ENCODE measurements around the gene KCNG1. TPM values are rescaled to one million over a fixed set of nuclear protein-coding genes. Genes with fewer than 3 reads are reported as not detected.

Gene KCNG1
- total and polyA plus RNA-seq, 2 of the 13 experiments (the other 11 are each of a cell fraction or from before 2014, with no cell fraction given) = not detected

DNA sequence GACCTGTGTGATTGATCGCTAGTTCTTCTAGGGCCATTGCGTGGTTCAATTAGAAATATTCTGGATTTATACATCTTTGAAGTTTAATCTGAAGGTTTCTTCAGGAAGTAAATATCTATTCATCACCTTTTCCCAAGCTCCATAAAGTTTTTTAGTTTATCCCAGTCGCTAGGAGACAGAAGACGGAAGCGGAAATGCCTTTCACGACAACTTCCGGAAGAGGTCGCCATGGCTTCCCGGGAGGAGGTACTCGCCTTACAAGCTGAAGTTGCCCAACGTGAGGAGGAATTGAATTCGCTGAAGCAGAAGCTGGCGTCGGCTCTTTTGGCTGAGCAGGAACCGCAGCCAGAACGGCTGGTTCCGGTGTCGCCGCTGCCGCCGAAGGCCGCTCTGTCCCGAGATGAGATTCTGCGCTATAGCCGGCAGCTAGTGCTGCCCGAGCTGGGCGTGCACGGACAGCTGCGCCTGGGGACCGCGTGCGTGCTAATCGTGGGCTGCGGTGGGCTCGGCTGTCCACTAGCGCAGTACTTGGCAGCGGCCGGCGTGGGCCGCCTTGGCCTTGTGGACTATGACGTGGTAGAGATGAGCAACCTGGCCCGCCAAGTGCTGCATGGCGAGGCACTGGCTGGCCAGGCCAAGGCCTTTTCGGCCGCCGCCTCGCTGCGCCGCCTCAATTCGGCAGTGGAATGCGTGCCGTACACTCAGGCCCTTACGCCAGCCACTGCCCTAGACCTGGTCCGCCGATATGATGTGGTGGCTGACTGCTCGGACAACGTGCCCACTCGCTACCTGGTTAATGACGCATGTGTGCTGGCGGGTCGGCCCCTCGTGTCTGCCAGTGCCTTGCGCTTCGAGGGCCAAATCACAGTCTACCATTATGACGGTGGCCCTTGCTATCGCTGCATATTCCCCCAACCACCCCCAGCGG lies 64.0 kb downstream of the KCNG1 start, which contains the start of gene MOCS3 (continued):
- TF ChIP-seq, protein P1, sequence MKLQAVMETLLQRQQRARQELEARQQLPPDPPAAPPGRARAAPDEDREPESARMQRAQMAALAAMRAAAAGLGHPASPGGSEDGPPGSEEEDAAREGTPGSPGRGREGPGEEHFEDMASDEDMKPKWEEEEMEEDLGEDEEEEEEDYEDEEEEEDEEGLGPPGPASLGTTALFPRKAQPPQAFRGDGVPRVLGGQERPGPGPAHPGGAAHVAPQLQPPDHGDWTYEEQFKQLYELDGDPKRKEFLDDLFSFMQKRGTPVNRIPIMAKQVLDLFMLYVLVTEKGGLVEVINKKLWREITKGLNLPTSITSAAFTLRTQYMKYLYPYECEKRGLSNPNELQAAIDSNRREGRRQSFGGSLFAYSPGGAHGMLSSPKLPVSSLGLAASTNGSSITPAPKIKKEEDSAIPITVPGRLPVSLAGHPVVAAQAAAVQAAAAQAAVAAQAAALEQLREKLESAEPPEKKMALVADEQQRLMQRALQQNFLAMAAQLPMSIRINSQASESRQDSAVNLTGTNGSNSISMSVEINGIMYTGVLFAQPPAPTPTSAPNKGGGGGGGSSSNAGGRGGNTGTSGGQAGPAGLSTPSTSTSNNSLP (IDR thresholded peaks at IDR 0.05; ENCODE audit: low read depth, low read length) = 0 out of 2 replicates have a peak, but pooled peaks have one; percentile 1
- TF ChIP-seq, protein P2, sequence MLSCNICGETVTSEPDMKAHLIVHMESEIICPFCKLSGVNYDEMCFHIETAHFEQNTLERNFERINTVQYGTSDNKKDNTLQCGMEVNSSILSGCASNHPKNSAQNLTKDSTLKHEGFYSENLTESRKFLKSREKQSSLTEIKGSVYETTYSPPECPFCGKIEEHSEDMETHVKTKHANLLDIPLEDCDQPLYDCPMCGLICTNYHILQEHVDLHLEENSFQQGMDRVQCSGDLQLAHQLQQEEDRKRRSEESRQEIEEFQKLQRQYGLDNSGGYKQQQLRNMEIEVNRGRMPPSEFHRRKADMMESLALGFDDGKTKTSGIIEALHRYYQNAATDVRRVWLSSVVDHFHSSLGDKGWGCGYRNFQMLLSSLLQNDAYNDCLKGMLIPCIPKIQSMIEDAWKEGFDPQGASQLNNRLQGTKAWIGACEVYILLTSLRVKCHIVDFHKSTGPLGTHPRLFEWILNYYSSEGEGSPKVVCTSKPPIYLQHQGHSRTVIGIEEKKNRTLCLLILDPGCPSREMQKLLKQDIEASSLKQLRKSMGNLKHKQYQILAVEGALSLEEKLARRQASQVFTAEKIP (CRISPR knock-in tag; IDR thresholded peaks at IDR 0.05; ENCODE audit: borderline replicate concordance) = no peak
- TF ChIP-seq SMYD3 (CRISPR knock-in tag; IDR thresholded peaks at IDR 0.05) (no peak), SNRNP70 (IDR thresholded peaks at IDR 0.05; ENCODE audit: low read depth, low read length) (no peak), MBNL3 (CRISPR knock-in tag; conservative IDR thresholded peaks at IDR 0.05) (no peak), HNRNPH1 (optimal IDR thresholded peaks at IDR 0.05; ENCODE audit: low read depth, low read length) (no peak)
- TF ChIP-seq, protein P3, sequence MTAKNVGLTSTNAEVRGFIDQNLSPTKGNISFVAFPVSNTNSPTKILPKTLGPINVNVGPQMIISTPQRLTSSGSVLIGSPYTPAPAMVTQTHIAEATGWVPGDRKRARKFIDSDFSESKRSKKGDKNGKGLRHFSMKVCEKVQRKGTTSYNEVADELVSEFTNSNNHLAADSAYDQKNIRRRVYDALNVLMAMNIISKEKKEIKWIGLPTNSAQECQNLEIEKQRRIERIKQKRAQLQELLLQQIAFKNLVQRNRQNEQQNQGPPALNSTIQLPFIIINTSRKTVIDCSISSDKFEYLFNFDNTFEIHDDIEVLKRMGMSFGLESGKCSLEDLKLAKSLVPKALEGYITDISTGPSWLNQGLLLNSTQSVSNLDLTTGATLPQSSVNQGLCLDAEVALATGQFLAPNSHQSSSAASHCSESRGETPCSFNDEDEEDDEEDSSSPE (CRISPR knock-in tag; IDR thresholded peaks at IDR 0.05) = no peak
